IPS DF 19.7 (cell line): ENCODE results near the gene HMGCS2.

Source experiments
- DNase-seq: peaks from one replicate; pipeline ENCODE4 v3.0.0-alpha.2; 2013; ENCODE audit warnings: low read depth, low spot score

The HMGCS2 gene

DNA sequence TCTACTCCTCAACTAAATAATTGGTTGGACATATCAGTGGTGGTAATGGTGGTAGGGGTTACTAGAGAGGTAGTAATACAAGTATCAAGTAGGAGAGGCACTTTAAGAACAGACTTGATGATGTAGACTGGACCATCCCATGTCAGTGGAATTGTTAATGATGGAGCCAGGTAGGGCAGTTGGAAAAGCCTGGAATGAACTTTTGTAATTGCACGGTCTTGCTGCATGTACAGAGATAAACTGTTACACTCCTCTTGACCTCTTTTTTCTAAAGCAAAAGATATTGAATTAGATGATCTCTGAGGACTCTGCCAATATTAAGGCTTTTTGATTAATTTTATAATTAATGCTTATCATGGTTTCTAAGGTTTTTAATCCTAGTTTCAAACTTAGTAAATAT is 5.8 kb downstream of the HMGCS2 start:
- DNase-seq, result no peak

GRCh38 chr1:119762409-119762808 is 6.3 kb downstream of the HMGCS2 start:
- no peak for DNase-seq

- DNase-seq, result no peak
Observed at GRCh38 chr1:119758584-119758983, 10.1 kb downstream of the HMGCS2 start.

- no peak for DNase-seq
Observed at GRCh38 chr1:119752592-119752991, 16.1 kb downstream of the HMGCS2 start.

- DNase-seq, result no peak
Observed at GRCh38 chr1:119748040-119748439, 20.7 kb downstream of the HMGCS2 start.

DNA sequence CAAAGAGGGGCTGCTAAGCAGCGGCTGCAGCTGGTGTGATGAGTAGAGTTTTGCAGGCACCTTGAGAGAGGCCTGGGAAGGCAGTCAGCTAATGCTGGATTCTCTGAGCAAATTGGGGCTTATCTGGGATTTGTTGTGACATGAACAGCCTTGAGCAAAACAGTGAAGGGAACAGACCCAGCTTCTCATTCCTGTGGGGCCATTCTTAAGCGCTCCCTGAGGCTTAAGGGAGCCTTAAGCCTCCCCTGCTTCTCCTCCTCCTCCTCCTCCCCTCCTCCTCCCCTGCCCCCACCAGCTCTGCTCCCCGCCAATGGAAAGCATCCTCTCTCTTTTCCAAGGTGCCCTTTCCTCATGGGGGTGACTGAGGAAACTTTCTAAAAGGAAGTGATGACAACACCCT is 21.3 kb downstream of the HMGCS2 start:
- DNase-seq, result no peak

DNA sequence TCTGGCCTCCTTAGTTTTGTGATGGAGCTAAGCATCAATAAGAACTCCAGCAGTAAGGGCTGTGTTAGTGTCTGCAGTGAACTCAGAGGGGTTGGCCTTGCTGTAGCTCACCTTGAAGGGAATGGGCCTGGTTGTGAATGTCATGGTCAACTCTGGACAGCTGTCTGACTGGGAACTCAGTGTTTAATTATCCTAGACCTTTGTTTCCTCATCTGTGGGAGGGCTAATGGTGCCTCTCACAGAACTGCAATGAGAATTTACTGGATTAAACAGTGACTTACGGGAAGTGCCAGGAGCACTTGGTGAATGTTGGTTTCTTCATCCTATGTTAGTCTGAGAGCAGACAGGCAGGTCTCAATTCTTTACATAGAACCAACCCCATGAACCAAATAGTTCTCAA is 23.7 kb downstream of the HMGCS2 start:
- DNase-seq, result no peak

DNA sequence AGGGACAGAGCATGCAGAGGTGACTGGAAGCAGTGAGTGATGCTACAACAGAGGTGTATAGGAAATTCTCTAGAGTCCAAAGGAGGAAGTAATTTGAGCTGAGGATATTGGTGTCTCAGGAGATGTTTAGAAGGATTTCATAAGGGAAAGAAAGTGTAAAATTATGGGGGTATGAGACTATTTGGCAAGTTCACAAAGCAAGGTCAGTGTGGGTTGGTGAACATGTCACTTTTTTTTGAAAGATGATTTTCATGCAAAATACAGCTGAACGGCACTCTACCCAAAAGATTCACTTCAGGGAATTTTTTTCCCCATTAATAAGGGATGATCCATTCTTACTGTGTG is 24.1 kb downstream of the HMGCS2 start:
- DNase-seq, result no peak

- DNase-seq, result peak; percentile 15
Observed at GRCh38 chr1:119743776-119744597, 24.7 kb downstream of the HMGCS2 start.

DNA sequence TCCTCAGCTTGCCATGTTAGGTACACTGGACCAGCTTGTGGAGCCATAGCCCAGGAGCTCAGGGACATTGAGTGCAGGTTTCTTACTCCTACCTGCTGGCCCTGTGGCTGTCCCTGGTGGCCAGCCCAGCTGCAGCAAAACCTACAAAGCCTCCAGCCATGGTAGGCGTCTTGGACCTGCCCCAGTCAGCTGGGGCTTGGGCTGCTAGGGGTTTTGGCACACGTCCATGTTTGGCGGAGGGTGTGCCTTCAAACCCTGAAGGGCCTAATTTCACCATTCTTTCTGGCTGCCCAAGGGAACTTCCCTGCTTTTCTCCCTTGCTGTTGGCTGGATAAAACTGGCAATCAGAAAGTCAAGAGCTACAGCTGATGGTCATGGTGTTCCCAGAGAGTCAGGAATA is 25.4 kb downstream of the HMGCS2 start:
- no peak for DNase-seq

DNA sequence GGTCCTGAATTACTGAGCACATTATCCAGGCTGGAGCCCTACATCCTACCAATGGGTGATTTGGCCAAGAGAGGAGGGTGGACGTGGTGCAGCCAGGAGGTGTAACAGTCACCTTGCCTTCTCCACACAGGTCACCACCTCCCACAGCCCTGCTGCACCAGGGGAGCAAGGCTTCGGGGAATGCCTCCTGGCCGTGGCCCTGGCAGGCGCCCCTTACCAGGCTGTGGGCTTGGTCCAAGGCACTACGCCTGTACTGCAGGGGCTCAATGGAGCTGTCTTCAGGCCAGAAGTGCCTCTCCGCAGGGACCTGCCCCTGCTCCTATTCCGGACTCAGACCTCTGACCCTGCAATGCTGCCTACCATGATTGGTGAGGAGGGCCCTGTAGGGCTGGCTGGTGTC is 26.0 kb downstream of the HMGCS2 start:
- no peak for DNase-seq

DNA sequence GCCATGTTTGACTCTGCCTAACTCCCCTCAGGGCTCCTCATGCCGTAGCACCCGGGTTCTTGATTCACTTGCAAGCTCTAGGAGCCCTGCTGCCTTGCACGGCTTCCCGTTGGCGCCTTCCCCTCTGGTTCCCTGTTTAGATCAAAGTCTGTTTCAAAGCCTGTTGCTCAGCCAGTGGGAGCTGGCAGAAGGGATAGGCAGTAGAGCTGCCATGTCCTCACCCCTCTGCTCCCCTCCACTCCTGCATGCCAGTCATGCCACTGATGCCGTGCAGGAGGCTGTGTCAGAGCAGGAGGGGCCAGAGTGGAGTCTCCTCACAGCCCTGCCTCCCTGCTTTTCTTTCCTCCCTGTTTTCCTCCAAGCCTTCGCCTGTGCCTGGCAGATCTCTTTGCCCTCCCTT is 26.5 kb downstream of the HMGCS2 start:
- DNase-seq, result no peak

DNA sequence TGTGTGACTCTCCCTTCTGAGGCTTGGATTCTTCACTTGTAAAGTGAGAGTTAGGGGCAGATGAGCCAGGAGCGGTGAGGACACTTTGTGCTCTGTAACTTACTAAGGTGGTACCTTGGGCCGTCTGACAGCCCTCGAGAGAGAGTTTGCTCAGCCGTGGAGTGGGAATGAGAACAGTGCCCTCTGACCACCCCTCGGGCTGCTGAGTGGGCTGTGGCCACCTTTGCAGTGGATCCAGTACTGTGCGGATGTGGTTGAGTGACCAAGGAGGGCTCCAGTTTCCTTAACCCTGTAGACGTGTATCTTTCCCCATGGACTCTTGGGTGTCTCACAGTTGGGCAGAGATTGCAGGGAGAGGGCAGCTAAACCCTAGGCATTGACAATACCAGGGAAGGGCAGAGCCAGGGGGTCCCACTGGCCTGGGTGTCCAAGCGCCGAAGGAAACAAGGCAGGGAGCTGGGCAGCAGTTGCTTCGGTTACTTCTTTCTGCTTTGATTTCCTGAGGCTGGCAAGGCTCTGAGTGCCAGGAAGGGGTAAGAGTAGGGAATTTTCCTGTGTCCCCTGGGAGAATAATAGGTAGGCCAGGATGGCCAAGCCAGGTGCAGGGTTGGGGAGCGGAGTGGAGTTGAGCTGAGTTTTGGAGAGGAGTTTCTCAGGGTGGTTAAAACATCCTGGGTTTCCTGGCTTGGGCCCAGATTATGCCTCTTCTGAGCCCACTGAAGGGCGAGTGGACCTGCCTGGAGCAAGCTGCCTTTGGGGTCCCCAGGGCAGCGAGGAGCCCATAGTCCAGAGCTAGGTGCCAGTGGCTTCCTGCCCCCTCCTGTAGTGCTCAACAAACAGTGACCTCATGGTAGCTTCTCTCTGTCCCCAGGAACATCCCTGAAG is 27.6 kb downstream of the HMGCS2 start:
- no peak for DNase-seq

GRCh38 chr1:119740261-119740660 is 28.4 kb downstream of the HMGCS2 start:
- DNase-seq, result no peak

DNA sequence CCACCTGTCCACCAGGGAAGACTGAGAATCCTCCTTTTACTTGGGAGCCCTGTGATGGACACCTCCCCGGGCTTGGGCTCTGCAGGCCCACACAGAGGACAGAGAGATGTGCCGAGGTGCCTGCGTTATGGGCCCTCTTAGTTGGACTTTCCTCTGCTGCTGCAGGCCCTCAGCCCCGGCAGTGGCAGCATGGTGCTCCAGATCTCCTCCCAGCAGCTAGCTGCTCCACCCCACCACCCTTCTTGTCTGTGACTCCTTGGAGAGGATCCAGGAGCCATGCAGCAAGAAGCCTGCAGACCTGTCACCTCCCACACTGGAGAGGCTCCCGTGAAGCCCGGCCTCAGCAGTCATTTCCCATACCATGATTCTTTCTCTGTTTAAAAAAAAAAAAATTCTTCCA is 29.6 kb downstream of the HMGCS2 start:
- DNase-seq, result no peak

GRCh38 chr1:119738100-119738720 is 30.5 kb downstream of the HMGCS2 start:
- no peak for DNase-seq

- DNase-seq, result no peak
Observed at GRCh38 chr1:119737040-119737682, 31.5 kb downstream of the HMGCS2 start.

GRCh38 chr1:119736649-119737039 is 32.1 kb downstream of the HMGCS2 start:
- no peak for DNase-seq

- DNase-seq, result no peak
Observed at GRCh38 chr1:119735217-119735616, 33.5 kb downstream of the HMGCS2 start.

GRCh38 chr1:119733754-119734153 is 35.0 kb downstream of the HMGCS2 start:
- DNase-seq, result no peak

- no peak for DNase-seq
Observed at GRCh38 chr1:119732465-119733168, 36.1 kb downstream of the HMGCS2 start.
